ENCODE results near the gene RNF130.

GRCh38 chr5:179908528-179908927, 163.0 kb downstream of the RNF130 start:
- TF ChIP-seq MEIS2 (CRISPR knock-in tag; IDR thresholded peaks at IDR 0.05): no peak
- TF ChIP-seq ARNT (IDR thresholded peaks at IDR 0.05): no peak
